OCI-LY7 (cell line): ENCODE results near the gene SLC22A4.

ENCODE experiments used
- EZH2phosphoT487 ChIP-seq: fragments of 200-600 bp; sonication (generic); IDR thresholded peaks from 2 replicates; pipeline ENCODE4 v1.6.1; 2018; ENCODE audit warnings: low read depth, borderline replicate concordance, mild to moderate bottlenecking, mixed run types, antibody characterized with exemption, low read length, moderate library complexity, mixed read lengths
- TF ChIP-seq, protein P1 (sequence below): fragments of 200-600 bp; sonication (generic); conservative IDR thresholded peaks from 2 replicates; pipeline ENCODE4 v1.5.1; 2014; ENCODE audit warnings: mild to moderate bottlenecking, antibody characterized with exemption, low read length, moderate library complexity, mixed read lengths

DNA sequence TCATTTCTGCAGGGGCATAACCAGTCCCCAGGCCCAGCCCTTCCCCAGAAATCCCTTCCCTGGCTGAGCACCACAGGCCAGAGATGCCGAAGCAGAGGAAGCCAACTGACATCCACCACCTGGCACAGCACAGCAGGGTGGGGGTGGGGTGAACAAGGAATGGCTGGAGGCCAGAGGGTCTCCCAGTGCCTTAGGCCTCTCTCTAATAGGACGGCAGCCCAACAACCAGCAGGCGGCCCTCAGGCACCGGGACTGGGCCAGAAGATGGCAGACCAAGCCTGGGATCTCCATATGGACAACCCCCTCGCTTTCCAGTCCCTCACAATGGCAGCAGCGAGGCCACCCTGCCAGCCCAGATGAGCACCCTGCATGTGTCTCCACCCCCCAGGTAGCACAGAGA lies 23.5 kb upstream of the SLC22A4 start:
- TF ChIP-seq, protein P1, sequence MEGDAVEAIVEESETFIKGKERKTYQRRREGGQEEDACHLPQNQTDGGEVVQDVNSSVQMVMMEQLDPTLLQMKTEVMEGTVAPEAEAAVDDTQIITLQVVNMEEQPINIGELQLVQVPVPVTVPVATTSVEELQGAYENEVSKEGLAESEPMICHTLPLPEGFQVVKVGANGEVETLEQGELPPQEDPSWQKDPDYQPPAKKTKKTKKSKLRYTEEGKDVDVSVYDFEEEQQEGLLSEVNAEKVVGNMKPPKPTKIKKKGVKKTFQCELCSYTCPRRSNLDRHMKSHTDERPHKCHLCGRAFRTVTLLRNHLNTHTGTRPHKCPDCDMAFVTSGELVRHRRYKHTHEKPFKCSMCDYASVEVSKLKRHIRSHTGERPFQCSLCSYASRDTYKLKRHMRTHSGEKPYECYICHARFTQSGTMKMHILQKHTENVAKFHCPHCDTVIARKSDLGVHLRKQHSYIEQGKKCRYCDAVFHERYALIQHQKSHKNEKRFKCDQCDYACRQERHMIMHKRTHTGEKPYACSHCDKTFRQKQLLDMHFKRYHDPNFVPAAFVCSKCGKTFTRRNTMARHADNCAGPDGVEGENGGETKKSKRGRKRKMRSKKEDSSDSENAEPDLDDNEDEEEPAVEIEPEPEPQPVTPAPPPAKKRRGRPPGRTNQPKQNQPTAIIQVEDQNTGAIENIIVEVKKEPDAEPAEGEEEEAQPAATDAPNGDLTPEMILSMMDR: no peak
- TF ChIP-seq EZH2phosphoT487: no peak
